ENCODE measurements around the gene SEMA6A. TPM values are rescaled to one million over a fixed set of nuclear protein-coding genes. Genes with fewer than 3 reads are reported as not detected.
A peak's percentile ranks its signal among the peaks of the same experiment; 100 is the strongest.

Gene SEMA6A
- 0.34 and 4.9 TPM in 2 replicates for total RNA-seq (2014; rRNA removed; shearing (Covaris generic))

GRCh38 chr5:116574367-116575325, at the start of gene SEMA6A:
Gene SEMA6A, minus strand, starts transcription at chr5:116574823. Its CDS starts 69,879 bp downstream, at chr5:116504944.
- peak; percentile 93 for DNase-seq (ENCODE audit: low read depth)

GRCh38 chr5:116622375-116623050, 47.9 kb upstream of the SEMA6A start:
- no peak for DNase-seq (ENCODE audit: low read depth)

GRCh38 chr5:116621599-116621998, 47.0 kb upstream of the SEMA6A start:
- no peak for DNase-seq (ENCODE audit: low read depth)

- DNase-seq (ENCODE audit: low read depth): no peak
Measured at GRCh38 chr5:116616876-116617275, 42.3 kb upstream of the SEMA6A start.

- DNase-seq (ENCODE audit: low read depth): peak; percentile 26
Measured at GRCh38 chr5:116614603-116614920, 39.9 kb upstream of the SEMA6A start.

- no peak for DNase-seq (ENCODE audit: low read depth)
Measured at GRCh38 chr5:116613445-116613844, 38.8 kb upstream of the SEMA6A start.

- no peak for DNase-seq (ENCODE audit: low read depth)
Measured at GRCh38 chr5:116612431-116612830, 37.8 kb upstream of the SEMA6A start.

GRCh38 chr5:116605310-116606070, 30.9 kb upstream of the SEMA6A start:
- DNase-seq (ENCODE audit: low read depth): no peak

- no peak for DNase-seq (ENCODE audit: low read depth)
Measured at GRCh38 chr5:116604805-116605204, 30.2 kb upstream of the SEMA6A start.

GRCh38 chr5:116600876-116601275, 26.3 kb upstream of the SEMA6A start:
- peak; percentile 47 for DNase-seq (ENCODE audit: low read depth)

GRCh38 chr5:116598911-116599310, 24.3 kb upstream of the SEMA6A start:
- no peak for DNase-seq (ENCODE audit: low read depth)

GRCh38 chr5:116595498-116595897, 20.9 kb upstream of the SEMA6A start:
- DNase-seq (ENCODE audit: low read depth): no peak

- no peak for DNase-seq (ENCODE audit: low read depth)
Measured at GRCh38 chr5:116593340-116593739, 18.7 kb upstream of the SEMA6A start.

- no peak for DNase-seq (ENCODE audit: low read depth)
Measured at GRCh38 chr5:116585227-116585626, 10.6 kb upstream of the SEMA6A start.

GRCh38 chr5:116583862-116584222, 9.2 kb upstream of the SEMA6A start:
- DNase-seq (ENCODE audit: low read depth): peak; percentile 17

- DNase-seq (ENCODE audit: low read depth): peak; percentile 36
Measured at GRCh38 chr5:116583085-116583861, 8.7 kb upstream of the SEMA6A start.

GRCh38 chr5:116581910-116582309, 7.3 kb upstream of the SEMA6A start:
- DNase-seq (ENCODE audit: low read depth): no peak

- no peak for DNase-seq (ENCODE audit: low read depth)
Measured at GRCh38 chr5:116579144-116579543, 4.5 kb upstream of the SEMA6A start.

- DNase-seq (ENCODE audit: low read depth): no peak
Measured at GRCh38 chr5:116578676-116579075, 4.1 kb upstream of the SEMA6A start.

GRCh38 chr5:116577064-116577788, 2.6 kb upstream of the SEMA6A start:
- DNase-seq (ENCODE audit: low read depth): peak; percentile 8
